ENCODE measurements around the gene HORMAD2.
"Not testable (repeated sequence)": the region's sequence is repeated elsewhere in the genome, so short reads cannot be mapped to it uniquely, and the experiment has no call there.

HORMAD2 gene

GRCh38 chr22:30212996-30213441, 132.8 kb downstream of the HORMAD2 start:
- DNase-seq: no peak

GRCh38 chr22:30214703-30215407, 134.6 kb downstream of the HORMAD2 start:
- no peak for DNase-seq

GRCh38 chr22:30216272-30216671, 136.0 kb downstream of the HORMAD2 start:
- DNase-seq: not testable (repeated sequence)

- DNase-seq: no peak
Observed at GRCh38 chr22:30216710-30217109, 136.4 kb downstream of the HORMAD2 start.

DNA sequence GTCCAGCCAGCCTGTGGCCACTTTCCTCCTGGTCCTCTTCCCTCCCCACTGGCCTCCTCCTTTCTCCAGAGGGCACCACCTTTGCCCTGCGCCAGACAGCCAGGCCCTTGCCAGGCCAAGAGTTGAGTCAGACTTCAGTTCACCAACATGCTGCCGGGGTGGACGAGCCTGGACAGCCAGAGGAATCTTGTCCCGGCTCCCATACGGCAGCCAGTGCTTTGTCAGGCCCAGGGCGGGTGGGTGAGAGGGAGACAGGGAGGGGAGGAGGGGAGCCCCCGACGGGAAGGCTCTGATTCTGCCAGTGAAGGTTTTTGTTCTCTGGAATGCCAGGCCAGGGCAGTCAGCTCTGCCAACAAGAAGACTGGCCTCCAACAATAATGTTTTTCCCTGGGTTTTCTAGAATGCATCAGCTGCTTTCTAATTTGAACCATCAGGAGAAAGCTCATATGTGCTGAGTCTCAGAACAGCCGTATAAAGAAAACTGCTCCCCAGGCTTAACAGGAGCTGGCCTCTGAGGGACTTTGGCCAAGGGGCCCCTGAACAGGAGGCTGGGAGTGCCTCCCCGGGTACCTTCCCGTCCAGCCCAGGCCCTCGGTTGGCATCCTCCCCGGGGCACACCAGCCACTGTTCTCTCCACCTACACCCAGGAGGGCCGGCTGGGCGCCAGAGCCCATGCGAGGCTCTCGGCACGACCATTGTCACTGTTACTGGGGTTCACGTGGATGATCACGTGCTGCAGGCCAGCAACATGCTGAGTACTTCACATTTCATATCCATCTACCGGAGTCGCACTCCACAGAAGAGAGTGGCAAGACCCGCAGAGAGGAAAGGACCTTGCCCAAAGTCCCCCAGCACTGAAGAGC, 137.7 kb downstream of the HORMAD2 start:
- no peak for DNase-seq

GRCh38 chr22:30219049-30219654, 138.9 kb downstream of the HORMAD2 start:
- DNase-seq: no peak

- no peak for DNase-seq
Observed at GRCh38 chr22:30219668-30220278, 139.5 kb downstream of the HORMAD2 start.

DNA sequence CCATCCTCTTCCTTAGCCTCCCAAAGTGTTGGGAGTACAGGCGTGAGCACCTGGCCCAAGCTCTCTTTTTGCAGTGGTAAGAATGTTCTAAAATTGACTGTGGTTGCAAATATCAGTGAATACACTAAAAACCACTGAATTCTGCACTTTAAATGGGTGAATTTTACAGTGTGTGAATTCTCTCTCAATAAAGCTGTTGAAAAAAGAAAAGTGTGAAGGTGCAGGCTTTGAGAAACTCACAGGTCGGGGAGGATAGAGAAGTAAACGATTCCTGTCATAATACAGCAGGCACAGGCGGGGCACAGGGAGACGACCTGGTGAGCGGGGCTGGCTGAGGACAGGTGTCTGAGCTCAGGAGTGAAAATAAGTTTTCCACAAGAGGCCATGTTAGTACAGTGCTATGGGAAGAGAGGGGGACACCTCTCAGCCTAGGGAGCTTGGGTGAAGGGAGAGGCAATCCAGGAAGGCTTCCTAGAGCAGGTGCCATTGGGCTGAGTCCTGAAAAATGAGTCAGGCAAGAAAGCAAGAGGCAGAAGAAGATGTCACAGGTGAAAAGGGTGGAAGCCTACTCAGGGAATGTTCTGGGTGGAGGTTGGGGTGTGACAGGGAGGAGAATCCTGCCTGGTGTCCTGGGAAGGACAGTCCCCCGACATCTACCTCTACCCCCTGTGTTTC, 140.2 kb downstream of the HORMAD2 start:
- no peak for DNase-seq

- DNase-seq: no peak
Observed at GRCh38 chr22:30221121-30221992, 141.1 kb downstream of the HORMAD2 start.

DNA sequence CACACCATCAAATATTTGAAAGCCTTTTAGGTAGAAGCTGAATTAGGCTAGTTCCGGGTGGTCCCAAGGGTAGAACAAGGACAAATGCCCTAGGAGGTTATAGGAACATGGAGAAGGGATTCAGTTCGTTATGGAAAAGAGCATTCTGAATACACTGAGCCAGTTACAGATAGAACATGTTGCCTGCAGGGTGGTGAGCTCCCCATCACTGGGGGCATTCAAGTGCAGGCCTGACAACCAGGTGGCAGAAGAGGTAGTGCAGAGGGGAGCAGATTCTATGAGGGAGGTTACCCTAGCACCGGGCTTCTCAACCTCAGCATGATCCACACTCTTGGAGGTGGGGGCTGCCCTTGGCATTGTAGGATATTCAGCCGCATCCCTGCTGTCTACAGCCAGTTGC, 142.1 kb downstream of the HORMAD2 start:
- no peak for DNase-seq

GRCh38 chr22:30223303-30223702, 143.0 kb downstream of the HORMAD2 start:
- no peak for DNase-seq

DNA sequence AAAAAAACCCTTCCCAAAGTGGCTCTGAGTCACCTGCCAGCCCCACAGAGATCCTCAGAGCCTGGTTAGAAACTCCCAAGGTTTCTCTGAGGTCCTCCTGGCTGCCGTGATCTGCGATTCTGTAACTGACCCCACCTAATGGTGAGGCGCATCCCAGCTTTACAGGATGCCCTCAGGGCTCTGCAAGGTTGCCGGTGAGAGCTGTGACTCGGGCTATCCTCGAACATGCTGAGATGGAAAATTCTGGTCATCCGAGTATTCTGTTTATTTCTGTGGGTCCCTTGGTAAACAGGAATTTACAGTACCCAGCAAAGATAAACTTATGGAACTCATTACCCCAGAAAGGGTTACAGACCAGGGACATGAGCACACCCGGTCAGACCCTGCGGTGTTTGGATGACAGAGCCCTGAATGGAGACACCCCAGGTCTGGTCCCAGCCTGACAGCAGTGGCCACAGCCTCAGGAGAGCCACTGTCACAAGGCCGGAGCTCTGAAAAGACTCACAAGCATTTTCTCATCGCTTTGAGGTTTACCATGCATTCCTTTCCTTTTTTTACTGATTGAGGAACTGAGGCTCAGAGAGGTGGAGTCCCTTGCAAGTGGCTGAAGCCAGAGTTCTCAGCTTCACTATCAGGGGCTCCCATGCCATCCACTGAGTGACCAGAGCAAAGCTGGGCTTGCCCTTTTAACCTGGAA, 144.0 kb downstream of the HORMAD2 start:
- no peak for DNase-seq

- no peak for DNase-seq
Observed at GRCh38 chr22:30225220-30225927, 145.1 kb downstream of the HORMAD2 start.

GRCh38 chr22:30226192-30226832, 146.0 kb downstream of the HORMAD2 start:
- no peak for DNase-seq
